Measurements from ENCODE around the gene RECQL5.

Gene RECQL5

DNA sequence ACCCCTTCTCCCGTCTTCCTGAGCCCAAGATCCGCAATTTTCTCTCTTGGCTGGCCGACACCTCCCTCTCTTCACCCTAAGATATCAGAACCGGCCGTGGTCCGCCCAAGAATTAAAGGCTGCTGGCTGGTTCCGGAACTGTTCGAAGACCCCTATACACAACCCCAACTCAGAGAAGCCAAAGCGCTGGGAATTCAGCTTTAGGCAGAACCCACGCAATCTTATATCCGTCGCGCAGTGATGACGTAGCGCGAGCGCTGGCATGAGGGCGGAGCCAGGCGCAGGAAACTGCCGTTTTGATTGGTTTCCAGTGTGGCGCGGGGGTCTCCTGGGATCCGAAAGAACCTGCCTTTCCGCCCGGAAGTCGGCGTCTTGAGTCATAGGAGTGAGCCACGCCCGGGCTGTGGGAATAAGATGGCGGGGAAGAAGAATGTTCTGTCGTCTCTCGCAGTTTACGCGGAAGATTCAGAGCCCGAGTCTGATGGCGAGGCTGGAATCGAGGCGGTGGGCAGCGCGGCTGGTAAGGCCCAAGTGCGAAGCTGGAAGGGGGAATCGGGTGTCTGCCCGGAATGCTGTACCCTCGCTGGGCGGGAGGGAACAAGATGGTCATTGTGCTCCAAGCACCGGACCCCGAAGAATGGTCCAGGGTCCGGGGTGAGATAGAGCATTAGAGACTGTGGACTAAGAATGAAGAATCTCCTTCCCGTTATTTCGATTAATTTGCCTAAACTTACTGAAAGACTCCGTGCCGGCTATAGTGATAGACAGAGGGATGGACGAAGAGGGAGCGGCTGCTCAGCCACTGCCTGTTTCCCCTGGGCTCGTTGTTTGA lies at the start of gene RECQL5, which contains the start of gene SAP30BP:
Gene RECQL5, minus strand, starts transcription at position 196 of the 832 bp plus-strand sequence. CDS start 597 bp downstream, outside the sequence.
Gene SAP30BP, plus strand, starts transcription at position 380 of the 832 bp plus-strand sequence. Its CDS starts 35 bp downstream, at position 415.
- DNase-seq (ENCODE audit: insufficient read length, low spot score) (peak; percentile 92), FAIRE-seq (peak; percentile 74)
- peak; percentile 65 for TF ChIP-seq POLR2A (IDR thresholded peaks at IDR 0.05; ENCODE audit: low read depth, low read length)

DNA sequence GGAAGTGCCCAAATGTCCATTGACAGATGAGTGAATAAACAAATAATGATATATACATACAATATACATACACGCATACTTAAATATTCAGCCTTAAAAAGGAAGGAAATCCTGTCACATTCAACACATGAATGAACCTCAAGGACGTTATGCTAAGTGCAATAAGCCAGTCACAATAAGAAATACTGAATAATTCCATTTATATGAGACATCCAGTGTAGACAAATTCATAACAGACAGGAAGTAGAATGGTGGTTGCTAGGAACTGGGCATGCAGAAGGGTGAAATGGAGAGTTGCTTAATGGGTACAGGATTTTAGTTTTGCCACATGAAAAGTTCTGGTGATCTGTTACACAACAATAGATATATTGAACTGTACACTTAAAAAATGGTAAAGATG lies 45.5 kb upstream of the RECQL5 start:
- FAIRE-seq: no peak
- no peak for DNase-seq (ENCODE audit: insufficient read length, low spot score)
- no peak for TF ChIP-seq POLR2A (IDR thresholded peaks at IDR 0.05; ENCODE audit: low read depth, low read length)

GRCh38 chr17:75707079-75707571 lies 40.2 kb upstream of the RECQL5 start:
- peak; percentile 86 for FAIRE-seq
- TF ChIP-seq POLR2A (IDR thresholded peaks at IDR 0.05; ENCODE audit: low read depth, low read length): no peak
- DNase-seq (ENCODE audit: insufficient read length, low spot score): peak; percentile 96

GRCh38 chr17:75706042-75706728 lies 39.2 kb upstream of the RECQL5 start:
- DNase-seq (ENCODE audit: insufficient read length, low spot score): no peak
- no peak for TF ChIP-seq POLR2A (IDR thresholded peaks at IDR 0.05; ENCODE audit: low read depth, low read length)
- no peak for FAIRE-seq

GRCh38 chr17:75704963-75705875 lies 38.3 kb upstream of the RECQL5 start:
- DNase-seq (ENCODE audit: insufficient read length, low spot score) (no peak), FAIRE-seq (no peak)
- TF ChIP-seq POLR2A (IDR thresholded peaks at IDR 0.05; ENCODE audit: low read depth, low read length): no peak

GRCh38 chr17:75703591-75703990 lies 36.6 kb upstream of the RECQL5 start:
- no peak for DNase-seq (ENCODE audit: insufficient read length, low spot score)
- no peak for FAIRE-seq
- TF ChIP-seq POLR2A (IDR thresholded peaks at IDR 0.05; ENCODE audit: low read depth, low read length): no peak

DNA sequence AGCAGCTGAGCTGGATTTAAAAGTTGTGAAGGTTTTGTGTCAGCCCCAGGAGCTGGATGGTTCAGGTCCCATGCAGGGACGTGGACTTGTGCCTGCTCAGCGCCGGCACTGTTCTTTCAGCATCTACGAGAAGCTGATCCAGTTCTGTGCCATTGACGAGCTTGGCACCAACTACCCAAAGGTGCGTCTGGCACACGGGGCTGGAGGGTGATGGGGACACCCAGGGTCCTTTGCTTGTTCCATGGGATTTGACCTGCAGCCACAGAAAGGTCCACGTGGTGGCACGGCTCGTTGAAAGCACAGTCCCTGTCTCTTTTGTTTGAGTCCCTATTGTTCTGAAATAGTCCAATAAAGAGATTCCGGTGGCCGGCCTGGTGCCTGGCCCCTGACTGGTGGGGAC lies 36.2 kb upstream of the RECQL5 start:
- no peak for TF ChIP-seq POLR2A (IDR thresholded peaks at IDR 0.05; ENCODE audit: low read depth, low read length)
- FAIRE-seq (no peak), DNase-seq (ENCODE audit: insufficient read length, low spot score) (no peak)

DNA sequence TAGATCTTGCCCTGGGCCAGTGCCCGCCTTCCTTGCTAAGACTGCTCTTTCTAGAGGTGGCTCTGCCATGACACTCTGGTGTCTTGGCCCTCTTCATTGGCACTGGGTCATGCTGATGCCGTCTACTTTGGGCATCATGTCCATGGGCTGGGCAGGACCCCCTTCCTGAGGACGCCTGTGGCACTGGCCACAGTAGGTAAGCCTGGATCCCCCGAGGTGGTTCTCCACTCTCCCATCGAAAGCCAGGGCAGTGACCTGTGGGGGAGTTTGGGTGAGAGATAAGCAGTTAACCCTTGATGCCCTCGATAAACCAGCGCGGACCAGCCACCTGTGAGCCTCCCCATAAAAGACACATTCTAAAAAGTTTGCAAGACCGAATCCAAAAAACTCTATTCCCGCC lies 34.3 kb upstream of the RECQL5 start:
- no peak for TF ChIP-seq POLR2A (IDR thresholded peaks at IDR 0.05; ENCODE audit: low read depth, low read length)
- no peak for FAIRE-seq
- DNase-seq (ENCODE audit: insufficient read length, low spot score): no peak

- FAIRE-seq (no peak), DNase-seq (ENCODE audit: insufficient read length, low spot score) (no peak)
- no peak for TF ChIP-seq POLR2A (IDR thresholded peaks at IDR 0.05; ENCODE audit: low read depth, low read length)
Measured at GRCh38 chr17:75698659-75699058, 31.7 kb upstream of the RECQL5 start.

DNA sequence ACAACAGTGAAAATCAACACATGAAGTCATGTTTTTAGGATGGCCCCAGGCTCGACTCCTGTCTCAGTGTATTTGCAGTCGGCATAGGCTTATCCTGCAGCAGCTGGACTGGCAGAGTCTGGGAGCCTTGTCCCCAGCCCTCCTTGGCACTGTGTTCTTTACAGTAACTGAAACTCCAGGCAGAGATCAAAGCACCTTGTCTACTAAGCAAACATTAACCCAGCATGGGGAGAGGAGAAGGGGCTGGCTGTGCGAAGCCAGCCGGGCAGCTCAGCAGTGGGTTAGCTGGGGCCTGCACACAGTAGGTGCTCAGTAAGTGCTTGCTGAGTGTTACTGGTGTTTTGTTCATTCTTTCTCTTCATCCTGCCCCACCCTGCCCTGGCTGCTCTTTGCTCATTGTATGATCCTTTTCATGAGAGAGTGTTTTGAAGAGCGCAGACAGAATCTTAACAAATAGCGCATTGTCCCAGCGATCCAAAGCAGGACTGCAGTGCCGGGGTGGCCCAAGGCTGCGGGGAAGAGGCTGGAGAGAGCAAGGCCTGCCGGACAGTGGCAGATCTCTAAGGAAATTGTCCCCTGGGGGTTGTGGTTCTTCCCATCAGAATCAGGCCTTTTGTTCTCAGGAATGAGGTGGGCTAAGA lies 30.8 kb upstream of the RECQL5 start:
- TF ChIP-seq POLR2A (IDR thresholded peaks at IDR 0.05; ENCODE audit: low read depth, low read length): no peak
- FAIRE-seq (no peak), DNase-seq (ENCODE audit: insufficient read length, low spot score) (no peak)

GRCh38 chr17:75695830-75696271 lies 28.9 kb upstream of the RECQL5 start:
- no peak for TF ChIP-seq POLR2A (IDR thresholded peaks at IDR 0.05; ENCODE audit: low read depth, low read length)
- DNase-seq (ENCODE audit: insufficient read length, low spot score) (no peak), FAIRE-seq (no peak)

DNA sequence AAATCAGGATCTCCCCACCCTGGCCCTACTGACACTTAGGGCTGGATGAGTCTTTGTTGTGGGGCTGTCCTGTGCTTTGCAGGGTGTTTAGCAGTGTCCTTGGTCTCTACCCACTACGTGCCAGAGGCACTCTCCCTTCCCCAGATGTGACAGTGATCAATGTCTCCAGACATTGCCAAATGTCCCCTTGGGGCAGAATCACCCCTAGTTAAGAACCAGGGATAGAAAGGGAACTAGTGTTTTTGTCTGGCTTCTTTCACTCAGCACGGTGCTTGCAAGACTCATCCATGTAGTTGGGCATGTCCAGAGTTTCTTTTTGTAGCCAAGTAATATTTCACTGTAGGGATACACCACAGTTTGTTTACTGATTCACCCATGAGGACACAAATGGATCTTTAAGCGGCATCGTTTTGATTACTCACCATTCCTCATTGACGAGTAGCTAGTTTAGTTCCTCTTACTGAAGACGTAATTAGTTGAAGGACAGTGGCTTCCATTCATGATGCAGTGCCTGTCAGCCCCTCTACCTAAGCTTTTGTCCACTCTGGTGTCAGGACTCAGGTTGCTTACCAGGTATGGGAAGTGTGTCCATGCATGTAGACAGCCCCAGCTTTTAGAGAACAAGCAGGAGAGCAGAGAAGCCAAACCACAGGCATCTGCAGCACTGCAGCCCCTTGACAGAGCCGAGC lies 28.3 kb upstream of the RECQL5 start:
- no peak; the same call in 1 of the 2 replicates for TF ChIP-seq POLR2A (IDR thresholded peaks at IDR 0.05; ENCODE audit: low read depth, low read length)
- DNase-seq (ENCODE audit: insufficient read length, low spot score) (peak; percentile 52), FAIRE-seq (no peak)
